ENCODE data around the gene STAG3.

Gene STAG3

DNA sequence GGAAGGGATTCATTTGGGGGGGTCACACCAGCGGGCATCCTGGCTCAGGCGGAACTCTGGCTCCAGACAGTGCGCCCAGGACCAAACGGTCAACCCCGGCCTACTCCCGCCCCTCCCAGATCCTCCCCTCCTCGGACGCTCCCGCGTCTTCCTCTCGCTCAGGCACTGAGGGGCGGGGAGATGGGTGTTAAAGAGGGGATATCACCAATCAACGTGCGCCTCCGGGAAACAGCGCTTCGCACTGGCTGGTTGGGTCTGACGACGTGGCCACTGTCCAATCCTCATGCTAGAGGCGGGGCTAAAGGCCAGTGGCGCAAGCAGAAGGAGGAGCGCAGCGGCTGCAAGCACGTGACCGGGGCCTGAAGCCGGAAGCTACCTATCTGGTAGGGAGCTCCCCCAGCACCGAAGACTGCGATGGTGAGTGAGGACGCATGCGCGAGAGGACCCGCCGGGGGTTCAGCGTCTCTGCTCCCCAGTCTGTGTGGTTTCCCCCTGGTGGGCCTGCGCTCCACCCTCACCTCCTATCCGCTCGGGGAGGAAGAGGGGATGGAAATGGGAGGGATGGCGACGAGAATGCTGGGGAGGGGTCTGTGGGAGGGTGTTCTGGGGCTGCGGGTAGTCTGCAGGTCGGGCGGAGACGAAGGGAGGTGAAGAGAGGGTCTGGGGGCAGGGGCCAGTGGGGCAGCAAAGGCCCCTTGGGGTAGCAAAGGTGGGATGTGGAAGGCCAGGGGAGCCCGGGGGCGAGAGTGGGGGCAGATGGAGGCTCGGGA, 29.0 kb upstream of the STAG3 start, which contains the start of gene LAMTOR4:
TSS of gene LAMTOR4 (plus strand) at position 360 of the 770 bp plus-strand sequence. CDS start at position 415, 55 bp downstream.
- in situ Hi-C loops (cut with MboI; ENCODE audit: low sequenced_read_pairs): no loop called here
- Histone ChIP-seq H3K4me3 (peak within 1 kb of the TSS; percentile 96), H3K4me1 (peaks cover 14% of the 10 kb centered on the region), H3K36me3 (replicated peaks) (peaks cover 26% of the 10 kb centered on the region), H3K9me3 (no peaks in the 10 kb centered on the region), H3K27me3 (ENCODE audit: low read depth) (no peaks in the 10 kb centered on the region)
- peak; percentile 99 for DNase-seq (ENCODE audit: low spot score in 2 of 2)

DNA sequence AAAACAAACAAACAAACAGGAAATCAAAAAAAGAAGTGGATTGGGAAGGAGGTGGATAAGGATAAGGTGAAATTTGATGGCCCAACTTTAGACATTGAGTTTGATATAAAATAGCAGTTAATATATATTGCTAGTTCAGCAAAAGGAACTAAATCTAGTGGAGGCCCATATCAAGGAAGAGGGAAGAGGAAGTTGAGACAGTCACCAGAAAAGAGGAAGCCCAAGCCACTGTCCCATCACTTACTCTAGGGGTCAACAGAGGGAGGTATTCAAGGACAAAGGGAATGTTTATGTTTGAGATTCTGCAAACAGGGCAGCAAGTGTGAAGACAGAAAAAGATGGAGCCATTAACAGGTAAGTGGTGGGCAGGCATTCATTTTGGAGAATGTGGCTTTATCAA, 25.3 kb upstream of the STAG3 start:
- Histone ChIP-seq H3K36me3 (replicated peaks) (peaks cover 59% of the 10 kb centered on the region), H3K9me3 (no peaks in the 10 kb centered on the region), H3K27me3 (ENCODE audit: low read depth) (no peaks in the 10 kb centered on the region), H3K4me1 (peaks cover 17% of the 10 kb centered on the region), H3K4me3 (no peak overlapping the region)
- no peak for DNase-seq (ENCODE audit: low spot score in 2 of 2)
- in situ Hi-C loops (cut with MboI; ENCODE audit: low sequenced_read_pairs): no loop called here

DNA sequence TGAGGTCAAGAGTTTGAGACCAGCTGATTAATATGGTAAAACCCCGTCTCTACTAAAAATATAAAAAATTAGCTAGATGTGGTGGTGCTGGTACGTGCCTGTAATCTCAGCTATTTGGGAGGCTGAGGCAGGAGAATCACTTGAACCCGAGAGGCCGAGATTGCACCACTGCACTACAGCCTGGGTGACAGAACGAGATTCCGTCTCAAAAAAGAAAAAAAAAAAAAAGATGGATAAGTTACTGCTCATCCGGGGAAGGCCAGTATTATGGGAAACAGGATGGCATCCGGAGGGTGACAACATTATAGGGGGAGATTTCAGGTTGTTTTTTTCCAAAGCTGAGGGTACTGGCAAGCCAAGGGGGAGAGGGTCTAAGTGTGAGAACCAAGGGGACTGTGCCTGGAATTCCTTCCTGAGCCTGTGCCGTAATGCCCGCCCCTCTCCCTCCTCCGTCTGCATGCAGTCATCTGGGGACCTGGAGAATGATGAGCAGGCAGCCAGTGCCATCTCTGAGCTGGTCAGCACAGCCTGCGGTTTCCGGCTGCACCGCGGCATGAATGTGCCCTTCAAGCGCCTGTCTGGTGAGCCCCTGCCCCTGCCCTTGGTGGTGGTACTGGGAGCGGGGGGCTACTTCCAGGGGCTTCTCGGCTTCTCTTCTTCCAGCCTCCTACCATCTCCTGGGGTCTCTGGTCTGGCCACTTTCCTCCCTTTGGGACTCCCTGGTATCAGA, 24.6 kb upstream of the STAG3 start:
- DNase-seq (ENCODE audit: low spot score in 2 of 2): no peak
- H3K36me3 ChIP-seq (replicated peaks): peaks cover 59% of the 10 kb centered on the region
- H3K4me3 ChIP-seq: no peak overlapping the region
- no peaks in the 10 kb centered on the region for H3K9me3 ChIP-seq
- H3K27me3 ChIP-seq (ENCODE audit: low read depth): no peaks in the 10 kb centered on the region
- in situ Hi-C loops (cut with MboI; ENCODE audit: low sequenced_read_pairs): no loop called here
- peaks cover 18% of the 10 kb centered on the region for H3K4me1 ChIP-seq

DNA sequence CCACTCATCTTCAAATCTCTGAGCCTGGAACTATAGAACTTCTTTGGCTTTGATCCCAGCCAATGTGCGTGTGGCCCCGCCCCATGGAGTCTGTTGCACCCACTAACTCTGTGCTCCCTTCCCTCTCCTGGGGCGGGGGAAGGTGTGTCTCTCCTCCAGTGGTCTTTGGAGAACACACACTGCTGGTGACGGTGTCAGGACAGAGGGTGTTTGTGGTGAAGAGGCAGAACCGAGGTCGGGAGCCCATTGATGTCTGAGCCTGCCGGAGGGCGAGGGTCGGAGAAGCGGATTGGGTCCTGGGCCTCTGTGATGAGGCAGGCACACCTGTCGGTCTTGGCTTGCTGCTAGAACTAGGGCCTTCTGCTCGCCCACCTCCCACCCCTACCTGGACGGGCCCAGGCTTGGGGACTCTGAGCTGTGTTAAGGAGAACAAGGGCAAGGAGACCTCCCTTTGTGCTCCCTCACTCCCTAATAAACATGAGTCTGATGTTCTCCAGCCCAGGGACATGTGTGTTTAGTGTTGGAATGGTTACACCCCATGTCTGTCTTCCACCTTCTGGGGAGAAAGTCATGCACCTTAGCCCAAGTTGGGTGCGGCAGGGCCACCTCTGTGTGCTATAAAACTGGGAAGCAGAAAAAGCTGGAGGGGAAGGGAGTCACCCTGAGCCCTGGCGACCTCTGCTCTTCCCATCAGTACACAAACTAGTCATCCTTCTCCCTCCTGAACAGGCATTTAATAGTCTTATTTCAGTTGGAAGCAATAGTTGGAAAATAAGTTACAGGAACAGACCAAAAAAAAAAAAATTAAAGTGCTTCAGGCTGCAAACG, 23.8 kb upstream of the STAG3 start:
- peaks cover 15% of the 10 kb centered on the region for H3K4me1 ChIP-seq
- no peak for DNase-seq (ENCODE audit: low spot score in 2 of 2)
- no peak overlapping the region for H3K4me3 ChIP-seq
- H3K27me3 ChIP-seq (ENCODE audit: low read depth): no peaks in the 10 kb centered on the region
- H3K36me3 ChIP-seq (replicated peaks): peaks cover 59% of the 10 kb centered on the region
- in situ Hi-C loops (cut with MboI; ENCODE audit: low sequenced_read_pairs): no loop called here
- no peaks in the 10 kb centered on the region for H3K9me3 ChIP-seq

DNA sequence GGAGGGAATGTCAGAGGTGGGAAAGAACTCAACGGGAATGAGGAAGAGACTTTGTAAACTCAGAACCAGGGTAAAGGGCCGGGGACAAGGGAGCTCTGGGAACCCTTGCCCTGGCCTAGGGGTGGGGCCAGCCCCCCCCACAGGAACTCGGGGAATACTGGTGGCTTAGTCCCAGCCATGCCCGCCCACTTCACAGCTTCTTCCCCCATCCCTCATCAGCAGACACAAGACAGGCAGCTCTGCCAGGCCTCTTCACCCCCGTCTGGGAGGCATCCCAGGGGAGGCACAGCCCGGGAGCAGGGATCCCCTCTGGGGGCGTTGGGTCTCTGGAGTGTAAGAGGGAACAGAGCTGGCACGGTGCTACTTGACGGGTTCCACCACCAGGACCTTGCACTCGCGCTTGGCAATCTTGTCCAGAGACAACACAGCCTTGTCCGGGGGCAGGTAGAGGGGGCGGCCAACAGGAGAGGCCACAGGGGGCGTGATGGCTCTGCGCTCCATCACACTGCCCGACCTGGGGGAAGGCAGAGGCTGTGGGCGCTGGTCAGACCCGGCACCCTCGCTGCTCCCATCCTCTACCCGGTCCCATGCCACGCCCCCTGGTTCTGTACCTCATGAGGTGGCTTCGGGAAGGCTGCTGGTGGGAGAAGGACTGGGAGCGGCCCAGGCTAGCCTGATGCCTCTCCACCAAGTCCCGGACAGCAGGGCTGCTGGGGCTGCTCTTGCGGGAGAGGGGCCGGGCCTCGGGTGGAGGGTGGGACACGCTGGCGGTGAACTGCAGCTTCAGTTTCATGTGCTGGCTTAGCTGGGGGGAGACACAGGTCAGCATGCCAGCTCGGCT, 22.8 kb upstream of the STAG3 start:
- H3K4me3 ChIP-seq: no peak overlapping the region
- H3K27me3 ChIP-seq (ENCODE audit: low read depth): no peaks in the 10 kb centered on the region
- H3K36me3 ChIP-seq (replicated peaks): peaks cover 59% of the 10 kb centered on the region
- in situ Hi-C loops (cut with MboI; ENCODE audit: low sequenced_read_pairs): no loop called here
- H3K4me1 ChIP-seq: peaks cover 11% of the 10 kb centered on the region
- no peak for DNase-seq (ENCODE audit: low spot score in 2 of 2)
- H3K9me3 ChIP-seq: no peaks in the 10 kb centered on the region

DNA sequence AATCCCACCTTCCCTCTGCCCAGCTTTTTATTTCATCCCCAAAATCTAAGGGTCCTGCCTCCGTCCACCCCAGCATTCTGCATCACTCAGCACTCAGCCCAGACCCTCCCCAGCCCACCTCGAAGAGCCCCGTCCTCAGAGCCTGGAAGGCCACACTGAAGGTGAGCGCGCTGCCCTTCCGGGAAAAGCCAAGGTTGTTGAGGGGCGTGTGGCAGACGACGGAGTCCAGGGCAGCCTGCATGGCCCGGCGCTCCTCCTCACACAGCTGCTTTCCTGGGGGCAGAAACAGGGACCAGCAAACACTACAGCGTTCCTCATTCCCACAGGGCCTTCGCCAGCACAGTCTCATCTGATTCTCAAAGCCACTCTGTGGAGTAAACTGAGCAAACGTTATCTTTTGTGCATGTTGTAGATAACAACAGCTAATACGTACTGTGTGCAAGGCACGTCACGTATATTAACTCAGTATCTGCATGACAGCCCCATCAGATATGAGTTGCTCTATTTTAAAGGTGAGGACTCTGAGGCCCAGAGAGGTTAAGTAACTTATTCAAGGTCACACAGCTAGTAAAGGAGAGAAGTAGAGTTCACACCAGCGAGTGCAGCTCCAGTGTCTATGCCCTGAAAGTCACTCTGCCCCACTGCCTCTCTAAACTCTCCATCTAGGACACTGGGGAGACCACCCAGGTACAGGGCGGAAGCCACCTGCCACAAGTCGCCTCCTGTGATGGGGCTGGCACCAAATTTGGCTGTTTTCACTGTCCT, 22.0 kb upstream of the STAG3 start:
- peaks cover 54% of the 10 kb centered on the region for H3K36me3 ChIP-seq (replicated peaks)

DNA sequence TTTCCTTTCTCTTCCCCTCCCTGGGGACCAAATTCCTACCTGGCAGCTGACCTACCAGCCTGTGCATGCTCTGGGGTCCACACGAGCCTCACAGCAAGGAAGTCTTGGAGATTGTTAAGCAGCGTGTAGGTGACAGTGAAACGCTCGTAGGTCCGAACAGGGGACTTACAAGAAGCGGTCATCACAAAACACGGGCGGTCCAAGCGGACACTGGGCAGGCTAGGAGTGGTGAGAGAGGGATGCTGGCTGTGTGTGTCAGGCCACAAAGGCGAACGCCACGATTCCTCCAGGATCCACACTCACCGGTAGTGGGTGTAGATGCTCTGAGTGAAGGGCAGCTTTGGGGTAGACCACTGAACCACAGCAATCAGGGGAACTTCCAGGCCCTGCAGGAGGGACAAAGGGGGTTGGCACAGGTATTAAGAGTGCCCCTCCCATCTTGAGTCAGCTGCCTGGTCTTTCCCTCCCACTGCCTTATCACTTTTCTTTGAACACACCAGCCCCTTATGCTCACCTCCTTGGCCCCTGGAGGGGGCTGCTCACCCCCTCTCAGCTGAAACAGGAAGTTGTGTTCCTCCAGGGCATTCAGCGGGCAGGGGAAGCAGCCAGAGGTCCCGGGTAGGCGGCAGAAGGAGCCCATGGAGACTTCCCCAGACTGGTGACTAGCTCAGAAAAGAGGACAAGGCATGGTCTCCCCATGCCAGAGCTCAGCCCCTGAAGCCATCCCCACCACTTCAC, 21.2 kb upstream of the STAG3 start:
- in situ Hi-C loops (cut with MboI; ENCODE audit: low sequenced_read_pairs): no loop called here
- H3K4me1 ChIP-seq: peaks cover 5% of the 10 kb centered on the region; the same call in 1 of the 2 replicates
- no peaks in the 10 kb centered on the region for H3K9me3 ChIP-seq
- H3K27me3 ChIP-seq (ENCODE audit: low read depth): no peaks in the 10 kb centered on the region
- peak overlapping the region; percentile 72; the same call in 1 of the 2 replicates for H3K4me3 ChIP-seq
- peaks cover 47% of the 10 kb centered on the region for H3K36me3 ChIP-seq (replicated peaks)
- no peak for DNase-seq (ENCODE audit: low spot score in 2 of 2)

More for the DNA sequence above, 22.0 kb upstream of the STAG3 start:
- no peak for DNase-seq (ENCODE audit: low spot score in 2 of 2)
- H3K9me3 ChIP-seq: no peaks in the 10 kb centered on the region
- H3K27me3 ChIP-seq (ENCODE audit: low read depth): no peaks in the 10 kb centered on the region
- peaks cover 5% of the 10 kb centered on the region; the same call in 1 of the 2 replicates for H3K4me1 ChIP-seq
- in situ Hi-C loops (cut with MboI; ENCODE audit: low sequenced_read_pairs): no loop called here
- H3K4me3 ChIP-seq: no peak overlapping the region

DNA sequence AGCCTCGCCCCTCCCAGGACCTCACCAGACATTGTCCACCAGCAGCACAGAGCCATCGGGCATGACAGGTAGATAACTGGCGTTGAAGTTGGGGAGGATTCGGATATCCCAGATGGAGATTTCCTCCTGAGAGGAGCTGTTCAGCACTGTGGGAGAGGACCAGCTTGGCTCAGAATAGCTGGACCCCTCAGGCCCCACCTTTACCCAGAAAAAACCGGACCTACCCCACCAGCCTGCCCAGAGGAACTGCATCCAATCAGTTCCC, 20.7 kb upstream of the STAG3 start:
- no peak for DNase-seq (ENCODE audit: low spot score in 2 of 2)
- Histone ChIP-seq H3K4me1 (peaks cover 5% of the 10 kb centered on the region; the same call in 1 of the 2 replicates), H3K9me3 (no peaks in the 10 kb centered on the region), H3K27me3 (ENCODE audit: low read depth) (no peaks in the 10 kb centered on the region), H3K4me3 (peak overlapping the region; percentile 72), H3K36me3 (replicated peaks) (peaks cover 42% of the 10 kb centered on the region)
- in situ Hi-C loops (cut with MboI; ENCODE audit: low sequenced_read_pairs): no loop called here

DNA sequence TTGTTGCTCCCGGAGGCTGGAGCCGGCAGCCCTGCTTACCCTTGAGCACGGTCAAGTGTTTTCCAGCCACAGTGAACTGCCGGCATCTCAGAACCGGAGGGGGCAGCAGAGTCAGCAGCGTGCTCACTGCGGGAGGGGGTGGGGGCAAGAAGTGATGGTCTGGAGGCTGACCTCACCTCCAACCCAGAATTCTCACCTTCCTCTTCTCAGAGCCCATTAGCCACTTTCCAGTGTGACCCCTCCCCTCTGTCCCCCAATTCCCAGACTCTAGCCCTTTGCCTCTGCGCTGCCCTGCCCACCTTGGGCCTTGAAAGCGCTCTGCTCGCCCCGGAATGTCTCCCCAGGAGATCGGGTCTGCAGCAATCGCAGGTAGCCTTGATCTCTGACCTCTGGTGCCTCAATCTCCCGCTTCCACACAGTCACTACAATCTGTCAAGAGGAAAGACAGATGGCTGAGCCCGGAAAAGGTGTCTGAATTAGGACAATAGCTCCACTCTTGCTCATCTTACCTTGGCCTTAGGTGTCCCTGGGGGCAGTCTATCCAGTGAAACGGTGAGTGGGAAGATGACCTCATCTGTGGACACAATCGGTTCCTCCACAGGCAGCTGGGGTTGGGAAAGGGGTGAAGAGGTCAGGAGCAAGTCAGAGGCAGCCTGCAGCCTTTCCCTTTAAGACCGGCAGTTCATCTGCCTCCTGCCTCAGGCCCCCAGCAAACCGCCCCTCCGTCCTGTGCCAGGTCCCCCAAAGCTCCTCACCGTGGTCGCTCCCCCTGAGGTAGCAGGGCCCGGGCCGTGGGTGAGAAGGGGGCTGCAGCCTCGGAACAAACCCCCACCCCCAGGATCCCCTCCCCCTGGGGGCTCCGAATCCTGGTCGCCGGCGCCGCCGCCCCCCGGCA, 20.1 kb upstream of the STAG3 start:
- in situ Hi-C loops (cut with MboI; ENCODE audit: low sequenced_read_pairs): no loop called here
- DNase-seq (ENCODE audit: low spot score in 2 of 2): peak in 1 of 2 experiments; percentile 60
- peaks cover 36% of the 10 kb centered on the region for H3K36me3 ChIP-seq (replicated peaks)
- peaks cover 5% of the 10 kb centered on the region; the same call in 1 of the 2 replicates for H3K4me1 ChIP-seq
- no peaks in the 10 kb centered on the region for H3K27me3 ChIP-seq (ENCODE audit: low read depth)
- peak overlapping the region; percentile 72 for H3K4me3 ChIP-seq
- no peaks in the 10 kb centered on the region for H3K9me3 ChIP-seq

DNA sequence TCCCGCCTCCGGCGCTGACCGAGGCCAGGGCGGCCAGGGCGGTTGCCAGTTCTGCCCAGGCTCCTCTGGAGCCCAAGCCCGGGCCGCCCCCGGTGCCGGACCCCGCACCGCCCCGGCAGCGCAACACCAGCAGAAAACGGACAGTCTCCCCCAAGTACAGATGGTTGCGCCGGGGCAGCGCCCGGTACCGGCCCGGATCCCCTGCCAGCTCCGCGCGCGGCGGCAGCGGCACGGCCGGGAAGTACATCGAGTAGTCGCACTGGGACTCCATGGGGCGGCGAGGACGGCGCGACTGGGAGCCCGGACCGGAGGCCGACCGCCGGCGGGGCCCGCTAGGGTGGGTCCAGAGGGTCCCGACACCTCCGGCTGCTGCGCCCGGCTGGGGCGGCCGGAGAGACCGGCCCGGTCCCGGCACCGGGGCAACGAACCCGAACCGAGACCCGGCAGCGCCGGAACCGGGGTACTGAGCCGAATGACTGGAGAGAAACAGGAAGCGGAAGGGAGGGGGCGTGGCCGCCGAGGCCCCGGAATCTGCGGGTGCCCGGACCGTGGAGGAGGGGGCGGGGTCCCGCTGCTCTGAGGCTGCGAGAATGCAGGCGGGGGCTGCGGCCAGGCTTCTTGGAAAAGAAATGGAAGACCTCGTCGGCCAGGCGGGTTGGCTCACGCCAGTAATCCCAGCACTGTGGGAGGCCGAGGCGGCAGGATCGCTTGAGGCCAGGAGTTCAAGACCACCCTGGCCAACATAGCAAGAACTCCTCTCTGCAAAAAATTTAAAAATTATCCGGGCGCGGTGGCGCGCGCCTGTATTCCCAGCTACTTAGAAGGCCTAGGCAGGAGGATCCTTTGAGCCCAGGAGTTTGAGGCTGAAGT, 19.3 kb upstream of the STAG3 start, which contains the start of gene TRAPPC14:
TSS of gene TRAPPC14 (minus strand) at position 495 of the 870 bp plus-strand sequence. CDS start at position 271, 224 bp downstream.
- DNase-seq (ENCODE audit: low spot score in 2 of 2): peak; percentile 91 to 98
- H3K9me3 ChIP-seq: no peaks in the 10 kb centered on the region
- in situ Hi-C loops (cut with MboI; ENCODE audit: low sequenced_read_pairs): no loop called here
- H3K36me3 ChIP-seq (replicated peaks): peaks cover 33% of the 10 kb centered on the region
- H3K4me1 ChIP-seq: peaks cover 5% of the 10 kb centered on the region; the same call in 1 of the 2 replicates
- H3K4me3 ChIP-seq: peak within 1 kb of the TSS; percentile 72
- H3K27me3 ChIP-seq (ENCODE audit: low read depth): no peaks in the 10 kb centered on the region

All from HAP-1 (cell line).